PFSK-1 (cell line): Measurements from ENCODE around the gene HCFC1.

ENCODE experiments used
- FOXP2 ChIP-seq: optimal IDR thresholded peaks from 2 replicates; pipeline ENCODE3; 2011; ENCODE audit warnings: borderline replicate concordance, control low read depth, inconsistent platforms; ENCODE audit not compliant: insufficient read depth; ENCODE audit errors: extremely low read length, extremely low read depth
- SIN3A ChIP-seq: IDR thresholded peaks from 2 replicates; pipeline ENCODE4 v1.6.1; 2012; ENCODE audit warnings: mild to moderate bottlenecking, low read length, moderate library complexity, borderline replicate concordance; ENCODE audit not compliant: insufficient read depth
- TAF1 ChIP-seq: IDR thresholded peaks from 2 replicates; pipeline ENCODE4 v1.6.1; 2012; ENCODE audit warnings: low read length, control low read depth, borderline replicate concordance; ENCODE audit not compliant: insufficient read depth

DNA sequence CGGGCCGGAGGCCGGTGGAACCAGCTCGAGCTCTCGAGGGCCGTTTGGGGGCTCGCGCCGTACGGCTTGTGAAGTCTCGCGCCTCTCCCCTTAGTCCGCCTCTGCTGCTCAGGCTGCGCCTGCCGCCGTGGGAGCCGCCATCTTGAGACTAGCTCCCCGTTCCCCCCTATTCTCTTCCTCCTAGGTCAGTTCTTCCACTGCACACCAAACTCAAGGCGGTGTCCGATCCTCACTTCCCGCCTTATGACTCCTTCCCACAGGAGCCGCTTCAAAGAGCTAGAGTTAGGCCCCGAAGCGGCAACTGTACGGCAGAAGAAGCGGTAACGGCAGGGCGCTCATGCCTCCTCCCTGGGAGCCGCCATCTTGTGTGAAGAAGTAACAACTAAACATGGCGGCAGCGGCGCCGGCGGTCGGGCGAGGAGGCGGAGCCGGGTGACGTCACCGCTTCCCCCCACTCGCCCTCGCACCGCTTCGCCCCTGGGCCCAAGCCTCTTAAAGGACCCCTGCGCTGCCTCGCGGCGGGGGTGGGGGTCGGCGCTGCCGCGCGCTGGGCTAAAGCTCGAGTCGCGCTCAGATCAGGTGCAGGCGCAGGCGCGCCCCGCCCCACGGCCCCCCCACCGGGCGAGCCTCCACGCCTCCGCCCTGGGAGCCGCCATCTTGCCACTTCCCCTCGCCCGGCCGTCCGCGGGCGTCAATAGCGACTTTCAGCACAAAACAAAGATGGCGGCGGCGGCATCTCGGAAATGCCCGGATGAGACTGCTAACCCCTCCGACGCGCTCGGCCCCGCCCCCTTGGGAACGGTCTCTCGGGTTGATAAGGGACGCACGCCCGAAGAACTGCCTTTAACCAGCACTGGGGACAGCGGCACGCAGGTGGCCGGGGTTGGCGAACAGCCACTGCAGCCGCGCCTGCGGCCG, at the start of gene HCFC1:
- peak; percentile 79; the same call in 1 of the 2 replicates for TF ChIP-seq TAF1
- no peak for TF ChIP-seq FOXP2
- TF ChIP-seq SIN3A = no peak
